ENCODE measurements around the gene PCNT.
"Not testable (repeated sequence)": the region's sequence is repeated elsewhere in the genome, so short reads cannot be mapped to it uniquely, and the experiment has no call there.

Gene PCNT

GRCh38 chr21:46304955-46305354, 19.0 kb upstream of the PCNT start:
- DNase-seq, result no peak

GRCh38 chr21:46307625-46308024, 16.3 kb upstream of the PCNT start:
- DNase-seq, result no peak

- no peak for DNase-seq
These were observed 15.5 kb upstream of the PCNT start for GRCh38 chr21:46308431-46308830.

- DNase-seq, result not testable (repeated sequence)
These were observed 13.7 kb upstream of the PCNT start for GRCh38 chr21:46310260-46310659.

- DNase-seq, result no peak
These were observed 12.4 kb upstream of the PCNT start for GRCh38 chr21:46311568-46311967.

GRCh38 chr21:46312949-46313348, 11.0 kb upstream of the PCNT start:
- no peak for DNase-seq

- DNase-seq, result no peak
These were observed 9.4 kb upstream of the PCNT start for GRCh38 chr21:46314441-46315020.

- no peak for DNase-seq
These were observed 7.1 kb upstream of the PCNT start for GRCh38 chr21:46316708-46317324.

- no peak for DNase-seq
These were observed 6.1 kb upstream of the PCNT start for GRCh38 chr21:46317710-46318463.

- no peak for DNase-seq
These were observed 5.5 kb upstream of the PCNT start for GRCh38 chr21:46318464-46318845.

GRCh38 chr21:46319186-46319585, 4.8 kb upstream of the PCNT start:
- DNase-seq, result no peak

- no peak for DNase-seq
These were observed 3.6 kb upstream of the PCNT start for GRCh38 chr21:46320331-46320801.

- no peak for DNase-seq
These were observed 1.4 kb upstream of the PCNT start for GRCh38 chr21:46322351-46323226.

- DNase-seq, result no peak
These were observed 688 bp upstream of the PCNT start for GRCh38 chr21:46323227-46323709.

- no peak for DNase-seq
These were observed 575 bp downstream of the PCNT start for GRCh38 chr21:46324390-46325072.

- no peak for DNase-seq
These were observed 1.3 kb downstream of the PCNT start for GRCh38 chr21:46325073-46325912.

- no peak for DNase-seq
These were observed 2.3 kb downstream of the PCNT start for GRCh38 chr21:46326110-46326703.

GRCh38 chr21:46327711-46328110, 3.8 kb downstream of the PCNT start:
- no peak for DNase-seq

GRCh38 chr21:46328151-46328550, 4.2 kb downstream of the PCNT start:
- no peak for DNase-seq

GRCh38 chr21:46329796-46330195, 5.8 kb downstream of the PCNT start:
- DNase-seq, result no peak
